A673 (cell line): ENCODE measurements around the gene TRIM8. TPM values are rescaled to one million over a fixed set of nuclear protein-coding genes. Genes with fewer than 3 reads are reported as not detected.

Experiments used
- BruUV-seq: library from RNA; stranded (reverse); fragments of 400-500 nt; replicated peaks from 2 replicates; lab custom pipeline; 2021; lab: Mats Ljungman, UMichigan
- CTCF ChIA-PET: fragments of 300-600 bp; sonication (Branson Sonifier 250); formaldehyde crosslinking; loops from one replicate; lab custom pipeline; 2022; ENCODE audit warnings: antibody characterized with exemption; lab: Charles Lee
- POLR2A ChIA-PET: fragments of 300-600 bp; sonication (Branson Sonifier 250); formaldehyde crosslinking; loops from one replicate; lab custom pipeline; 2022; ENCODE audit warnings: antibody characterized with exemption; ENCODE audit not compliant: low non-redundant PET; lab: Charles Lee
- DNase-seq: peaks from one replicate; pipeline ENCODE4 v3.0.0-alpha.2; 2015; ENCODE audit warnings: low spot score
- H3K27ac ChIP-seq: fragments of 200-600 bp; sonication (generic); 2 replicates; pipeline ENCODE4 v1.5.1; 2016; ENCODE audit warnings: mixed run types, low read depth, mild to moderate bottlenecking, mixed read lengths, antibody characterized with exemption, low read length; ENCODE audit not compliant: poor library complexity, severe bottlenecking
- H3K27me3 ChIP-seq: fragments of 200-600 bp; sonication (generic); replicated peaks from 2 replicates; pipeline ENCODE4 v1.6.1; 2017; ENCODE audit warnings: mixed run types, low read depth, mild to moderate bottlenecking, mixed read lengths, antibody characterized with exemption, low read length; ENCODE audit not compliant: insufficient read depth, poor library complexity
- H3K36me3 ChIP-seq: fragments of 200-600 bp; sonication (generic); 2 replicates; pipeline ENCODE4 v1.6.1; 2016; ENCODE audit warnings: mixed run types, mild to moderate bottlenecking, mixed read lengths, antibody characterized with exemption, low read length; ENCODE audit not compliant: insufficient read depth, poor library complexity, severe bottlenecking
- H3K4me1 ChIP-seq: fragments of 200-600 bp; sonication (generic); 2 replicates; pipeline ENCODE4 v1.6.1; 2017; ENCODE audit warnings: mixed run types, mild to moderate bottlenecking, mixed read lengths, antibody characterized with exemption, low read length; ENCODE audit not compliant: insufficient read depth, poor library complexity, severe bottlenecking
- H3K4me3 ChIP-seq: fragments of 200-600 bp; sonication (generic); 2 replicates; pipeline ENCODE4 v1.5.1; 2016; ENCODE audit warnings: low read depth, mixed run types, mild to moderate bottlenecking, mixed read lengths, low read length; ENCODE audit not compliant: poor library complexity, severe bottlenecking
- H3K9me3 ChIP-seq: fragments of 200-600 bp; sonication (generic); 2 replicates; pipeline ENCODE4 v1.6.1; 2016; ENCODE audit warnings: mixed run types, low read depth, mild to moderate bottlenecking, mixed read lengths, antibody characterized with exemption, low read length; ENCODE audit not compliant: poor library complexity, severe bottlenecking
- CTCF ChIP-seq: fragments of 300-800, 200-600 bp; sonication (generic); conservative IDR thresholded peaks from 2 replicates; pipeline ENCODE4 v1.5.1; 2017; ENCODE audit warnings: low read depth, mild to moderate bottlenecking, antibody characterized with exemption, low read length, moderate library complexity, mixed read lengths
- EZH2 ChIP-seq: fragments of 200-600 bp; sonication (generic); IDR thresholded peaks from 2 replicates; pipeline ENCODE4 v1.6.1; 2017; ENCODE audit warnings: borderline replicate concordance, low read depth, mild to moderate bottlenecking, mixed read lengths, antibody characterized with exemption, low read length; ENCODE audit not compliant: poor library complexity, severe bottlenecking
- intact Hi-C: fragments of 100-400 bp; cut with micrococcal nuclease; formaldehyde crosslinking; loops from one replicate; pipeline ENCODE4 v1.10.0; 2022; ENCODE audit not compliant: unreplicated experiment
- total RNA-seq: library from RNA; stranded (reverse); gene quantifications from 2 replicates; pipeline ENCODE4 v1.2.3, GENCODE V29; 2021

The TRIM8 gene
- total RNA-seq, 1 experiment from 2014 or later: 29.4 TPM

- Histone ChIP-seq H3K27ac (no peak overlapping the region), H3K9me3 (no peaks in the 10 kb centered on the region), H3K36me3 (no peaks in the 10 kb centered on the region), H3K4me3 (no peak overlapping the region), H3K4me1 (peaks cover 7% of the 10 kb centered on the region), H3K27me3 (no peaks in the 10 kb centered on the region)
- no peak for DNase-seq
- intact Hi-C loops: no loop called here
- no peak for TF ChIP-seq EZH2
- no peak for TF ChIP-seq CTCF
- CTCF ChIA-PET: no interaction called here
- POLR2A ChIA-PET: no interaction called here
- BruUV-seq: no TSS peak
Measured at GRCh38 chr10:102669206-102670064, 25.2 kb downstream of the TRIM8 start.

GRCh38 chr10:102670065-102670670 lies 25.9 kb downstream of the TRIM8 start:
- H3K4me3 ChIP-seq: no peak overlapping the region
- H3K9me3 ChIP-seq: no peaks in the 10 kb centered on the region
- intact Hi-C loops: no loop called here
- ChIA-PET CTCF (no interaction called here), POLR2A (no interaction called here)
- BruUV-seq: no TSS peak
- no peaks in the 10 kb centered on the region for H3K27me3 ChIP-seq
- no peak for TF ChIP-seq CTCF
- no peak for TF ChIP-seq EZH2
- peaks cover 8% of the 10 kb centered on the region for H3K4me1 ChIP-seq
- H3K36me3 ChIP-seq: no peaks in the 10 kb centered on the region
- no peak overlapping the region for H3K27ac ChIP-seq
- DNase-seq: no peak

DNA sequence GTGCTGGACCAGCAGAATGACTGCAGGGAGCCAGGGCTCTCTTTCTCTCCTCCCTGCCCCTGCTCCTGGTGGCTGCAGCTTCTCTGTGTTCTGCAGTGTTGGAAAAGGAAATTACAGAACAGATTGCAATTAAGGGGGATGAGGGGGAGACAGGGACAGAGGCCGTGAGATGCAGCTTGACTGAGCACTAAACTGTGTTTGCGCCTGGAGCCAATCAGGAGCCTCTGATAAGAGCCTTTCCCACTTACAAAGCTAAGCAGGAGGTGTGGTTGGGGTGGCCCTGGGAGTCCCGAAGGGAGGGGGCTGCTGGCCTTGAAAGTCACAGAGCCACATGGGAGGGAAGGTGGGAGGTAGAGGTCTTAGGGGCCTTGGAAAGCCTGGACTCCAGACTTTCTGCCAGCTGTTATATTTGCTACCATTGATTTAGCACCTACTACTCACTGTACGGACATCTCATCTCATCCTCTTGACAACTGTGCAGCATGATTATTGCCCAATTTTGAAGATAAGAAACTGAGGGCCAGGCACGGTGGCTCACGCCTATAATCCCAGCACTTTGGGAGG lies 26.7 kb downstream of the TRIM8 start:
- no peaks in the 10 kb centered on the region for H3K9me3 ChIP-seq
- no peak overlapping the region for H3K27ac ChIP-seq
- no peaks in the 10 kb centered on the region for H3K36me3 ChIP-seq
- POLR2A ChIA-PET: no interaction called here
- H3K4me1 ChIP-seq: peaks cover 8% of the 10 kb centered on the region
- H3K27me3 ChIP-seq: no peaks in the 10 kb centered on the region
- intact Hi-C loops: no loop called here
- BruUV-seq: no TSS peak
- H3K4me3 ChIP-seq: no peak overlapping the region
- no peak for DNase-seq
- CTCF ChIA-PET: no interaction called here
- TF ChIP-seq EZH2 (no peak), CTCF (no peak)
